DOHH2 (cell line): ENCODE measurements around the gene FNIP1.

Source experiments
- H3F3A ChIP-seq: fragments of 200-600 bp; sonication (generic), shearing (Covaris generic); 2 replicates; pipeline ENCODE4 v1.6.0; 2016; ENCODE audit warnings: antibody characterized with exemption, mild to moderate bottlenecking; ENCODE audit not compliant: control insufficient read depth, insufficient read depth
- H3K27ac ChIP-seq: fragments of 200-600 bp; sonication (generic); 2 replicates; pipeline ENCODE4 v1.5.1; 2014; ENCODE audit warnings: low read depth, mild to moderate bottlenecking, low read length, moderate library complexity
- H3K27me3 ChIP-seq: fragments of 200-600 bp; sonication (generic); 2 replicates; pipeline ENCODE4 v1.6.1; 2014; ENCODE audit warnings: mild to moderate bottlenecking, low read length, mixed read lengths; ENCODE audit not compliant: control insufficient read depth
- H3K36me3 ChIP-seq: fragments of 200-600 bp; sonication (generic); 2 replicates; pipeline ENCODE4 v1.6.1; 2014; ENCODE audit warnings: mild to moderate bottlenecking, low read length, moderate library complexity, mixed read lengths; ENCODE audit not compliant: control insufficient read depth
- H3K4me1 ChIP-seq: fragments of 200-600 bp; sonication (generic); 2 replicates; pipeline ENCODE4 v1.6.1; 2014; ENCODE audit warnings: mild to moderate bottlenecking, low read length, mixed read lengths; ENCODE audit not compliant: control insufficient read depth
- H3K4me2 ChIP-seq: fragments of 200-600 bp; sonication (generic); 2 replicates; pipeline ENCODE4 v1.6.0; 2014; ENCODE audit warnings: mild to moderate bottlenecking, low read length, moderate library complexity
- H3K4me3 ChIP-seq: fragments of 200-600 bp; sonication (generic); 2 replicates; pipeline ENCODE4 v1.5.1; 2014; ENCODE audit warnings: mild to moderate bottlenecking, low read length, mixed read lengths
- H3K79me2 ChIP-seq: fragments of 200-600 bp; sonication (generic); 2 replicates; pipeline ENCODE4 v1.6.1; 2014; ENCODE audit warnings: mild to moderate bottlenecking, low read length, mixed read lengths; ENCODE audit not compliant: control insufficient read depth
- H3K9me2 ChIP-seq: fragments of 200-600 bp; sonication (generic); replicated peaks from 2 replicates; pipeline ENCODE4 v1.6.1; 2014; ENCODE audit warnings: mild to moderate bottlenecking, low read length, mixed read lengths; ENCODE audit not compliant: control insufficient read depth
- H3K9me3 ChIP-seq: fragments of 200-600 bp; sonication (generic); 2 replicates; pipeline ENCODE4 v1.6.1; 2014; ENCODE audit warnings: antibody characterized with exemption, low read length, mixed read lengths; ENCODE audit not compliant: control insufficient read depth, insufficient read depth
- H4K20me1 ChIP-seq: fragments of 200-600 bp; sonication (generic); 2 replicates; pipeline ENCODE4 v1.6.0; 2014; ENCODE audit warnings: low read depth, mild to moderate bottlenecking, antibody characterized with exemption, low read length, moderate library complexity; ENCODE audit not compliant: control insufficient read depth, insufficient read depth
- EZH2phosphoT487 ChIP-seq: fragments of 200-600 bp; sonication (generic); IDR thresholded peaks from 2 replicates; pipeline ENCODE4 v1.6.1; 2017; ENCODE audit warnings: borderline replicate concordance, mild to moderate bottlenecking, antibody characterized with exemption, low read length, moderate library complexity, mixed read lengths
- TF ChIP-seq, protein P1 (sequence below): fragments of 200-600 bp; sonication (generic); IDR thresholded peaks from one replicate; pipeline ENCODE4 v1.5.1; 2014; ENCODE audit warnings: antibody characterized with exemption, mild to moderate bottlenecking, low read depth, low read length; ENCODE audit not compliant: poor library complexity, severe bottlenecking

Gene FNIP1

DNA sequence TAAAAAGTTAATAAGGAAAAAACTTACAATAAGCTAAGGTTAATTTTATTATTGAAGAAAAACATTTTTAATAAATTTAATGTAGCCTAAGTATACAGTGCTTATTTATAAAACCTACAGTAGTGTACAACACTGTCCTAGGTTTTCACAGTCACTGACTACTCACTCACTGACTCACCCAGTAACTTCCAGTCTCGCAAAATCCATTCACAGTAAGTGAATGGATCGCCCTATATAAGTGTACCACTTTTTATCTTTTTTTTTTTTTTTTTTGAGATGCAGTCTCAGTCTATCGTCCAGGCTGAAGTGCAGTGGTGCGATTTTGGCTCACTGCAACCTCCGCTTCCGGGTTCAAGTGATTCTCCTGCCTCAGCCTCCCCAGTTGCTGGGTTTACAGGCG, 47.7 kb downstream of the FNIP1 start:
- Histone ChIP-seq H3K79me2 (peaks cover 68% of the 10 kb centered on the region), H3F3A (no peaks in the 10 kb centered on the region), H4K20me1 (peaks cover 3% of the 10 kb centered on the region; the same call in 1 of the 2 replicates), H3K27me3 (no peaks in the 10 kb centered on the region), H3K4me2 (no peak overlapping the region), H3K4me3 (no peak overlapping the region), H3K9me2 (no peaks in the 10 kb centered on the region), H3K4me1 (peaks cover 4% of the 10 kb centered on the region; the same call in 1 of the 2 replicates), H3K36me3 (peaks cover 4% of the 10 kb centered on the region), H3K27ac (no peak overlapping the region), H3K9me3 (no peaks in the 10 kb centered on the region)
- TF ChIP-seq EZH2phosphoT487: no peak
- TF ChIP-seq, protein P1, sequence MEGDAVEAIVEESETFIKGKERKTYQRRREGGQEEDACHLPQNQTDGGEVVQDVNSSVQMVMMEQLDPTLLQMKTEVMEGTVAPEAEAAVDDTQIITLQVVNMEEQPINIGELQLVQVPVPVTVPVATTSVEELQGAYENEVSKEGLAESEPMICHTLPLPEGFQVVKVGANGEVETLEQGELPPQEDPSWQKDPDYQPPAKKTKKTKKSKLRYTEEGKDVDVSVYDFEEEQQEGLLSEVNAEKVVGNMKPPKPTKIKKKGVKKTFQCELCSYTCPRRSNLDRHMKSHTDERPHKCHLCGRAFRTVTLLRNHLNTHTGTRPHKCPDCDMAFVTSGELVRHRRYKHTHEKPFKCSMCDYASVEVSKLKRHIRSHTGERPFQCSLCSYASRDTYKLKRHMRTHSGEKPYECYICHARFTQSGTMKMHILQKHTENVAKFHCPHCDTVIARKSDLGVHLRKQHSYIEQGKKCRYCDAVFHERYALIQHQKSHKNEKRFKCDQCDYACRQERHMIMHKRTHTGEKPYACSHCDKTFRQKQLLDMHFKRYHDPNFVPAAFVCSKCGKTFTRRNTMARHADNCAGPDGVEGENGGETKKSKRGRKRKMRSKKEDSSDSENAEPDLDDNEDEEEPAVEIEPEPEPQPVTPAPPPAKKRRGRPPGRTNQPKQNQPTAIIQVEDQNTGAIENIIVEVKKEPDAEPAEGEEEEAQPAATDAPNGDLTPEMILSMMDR: no peak

DNA sequence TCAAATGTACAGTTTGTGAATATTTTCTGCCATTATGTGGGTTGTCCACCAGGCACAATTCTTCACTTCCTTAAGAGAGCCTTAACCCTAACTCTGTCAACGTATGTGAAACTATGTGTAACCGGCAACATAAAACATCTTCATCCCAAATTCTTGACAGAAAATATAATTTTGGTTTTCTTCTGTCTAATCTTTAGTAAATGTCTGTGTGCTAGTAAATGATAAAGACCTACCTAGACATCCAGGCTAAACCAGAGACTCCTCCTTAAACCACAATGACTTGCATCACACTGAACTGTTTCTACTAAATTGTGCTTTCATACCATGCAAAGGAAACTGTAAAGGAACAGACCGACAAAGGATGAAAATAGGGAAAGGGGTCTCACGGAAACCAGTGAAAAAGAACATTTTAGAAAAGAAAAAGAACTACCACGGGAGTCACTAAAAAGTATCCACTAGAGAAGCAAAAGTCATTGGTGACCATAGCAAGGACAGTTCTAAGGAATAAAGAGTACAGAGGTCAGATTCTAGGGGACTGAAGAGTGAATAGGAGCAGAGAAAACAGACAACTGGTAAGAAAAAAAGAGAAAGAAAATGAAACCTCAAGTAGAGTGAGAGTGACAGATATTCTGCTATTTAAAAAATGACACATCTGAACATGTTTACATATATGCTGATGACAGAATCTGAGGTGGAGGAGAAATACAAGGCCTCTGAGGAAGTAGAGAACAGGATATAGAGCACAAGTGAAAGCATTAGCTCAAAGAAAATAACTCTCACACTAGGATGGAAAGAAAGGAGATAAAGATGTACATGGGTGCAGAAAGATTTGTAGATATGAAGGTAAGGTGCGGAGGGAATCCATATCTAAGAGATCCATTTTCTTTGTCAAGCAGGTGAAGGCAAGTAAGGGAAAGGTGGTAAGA, 49.4 kb downstream of the FNIP1 start:
- TF ChIP-seq, protein P1: no peak
- TF ChIP-seq EZH2phosphoT487: no peak
- Histone ChIP-seq H3K9me3 (no peaks in the 10 kb centered on the region), H3K4me1 (peaks cover 4% of the 10 kb centered on the region; the same call in 1 of the 2 replicates), H3K79me2 (peaks cover 54% of the 10 kb centered on the region), H3F3A (no peaks in the 10 kb centered on the region), H3K9me2 (no peaks in the 10 kb centered on the region), H3K27ac (no peak overlapping the region), H3K4me2 (no peak overlapping the region), H3K4me3 (no peak overlapping the region), H3K27me3 (no peaks in the 10 kb centered on the region), H4K20me1 (peaks cover 3% of the 10 kb centered on the region; the same call in 1 of the 2 replicates), H3K36me3 (peaks cover 18% of the 10 kb centered on the region)

DNA sequence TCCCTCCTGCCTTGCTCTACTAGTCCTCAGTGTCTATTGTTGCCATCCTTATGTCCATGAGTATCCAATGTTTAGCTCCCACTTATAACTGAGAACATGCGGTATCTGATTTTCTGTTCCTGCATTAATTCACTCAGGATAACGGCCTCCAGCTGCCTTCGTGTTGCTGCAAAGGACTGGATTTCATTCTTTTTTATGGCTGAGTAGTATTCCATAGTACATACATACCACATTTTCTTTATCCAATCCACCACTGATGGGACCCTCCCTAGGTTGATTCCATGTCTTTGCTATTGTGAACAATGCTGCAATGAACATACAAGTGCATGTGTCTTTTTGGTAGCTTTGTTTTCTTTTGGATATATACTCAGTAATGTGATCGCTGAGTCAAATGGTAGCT, 50.4 kb downstream of the FNIP1 start:
- Histone ChIP-seq H3K79me2 (peaks cover 45% of the 10 kb centered on the region), H3K27me3 (no peaks in the 10 kb centered on the region), H3K27ac (no peak overlapping the region), H3K4me3 (no peak overlapping the region), H3K4me2 (no peak overlapping the region), H3K9me3 (no peaks in the 10 kb centered on the region), H3K36me3 (peaks cover 22% of the 10 kb centered on the region), H3F3A (no peaks in the 10 kb centered on the region), H3K9me2 (no peaks in the 10 kb centered on the region), H3K4me1 (peaks cover 4% of the 10 kb centered on the region; the same call in 1 of the 2 replicates), H4K20me1 (peaks cover 3% of the 10 kb centered on the region; the same call in 1 of the 2 replicates)
- no peak for TF ChIP-seq EZH2phosphoT487
- TF ChIP-seq, protein P1: no peak
